GM21717 (cell line): Measurements from ENCODE around the gene MTREX.

Source experiments
- ATAC-seq: cut with Tn5 transposase; IDR thresholded peaks from one replicate; pipeline ENCODE4 v1.9.1; 2021; ENCODE audit warnings: mild to moderate bottlenecking, moderate library complexity; ENCODE audit not compliant: unreplicated experiment

The MTREX gene

GRCh38 chr5:55459572-55459971, 151.8 kb downstream of the MTREX start:
- ATAC-seq: no peak

- no peak for ATAC-seq
Measured at GRCh38 chr5:55463613-55464012, 155.8 kb downstream of the MTREX start.

- ATAC-seq: no peak
Measured at GRCh38 chr5:55467862-55468551, 160.2 kb downstream of the MTREX start.

GRCh38 chr5:55469839-55470238, 162.1 kb downstream of the MTREX start:
- ATAC-seq: no peak

GRCh38 chr5:55470282-55470681, 162.5 kb downstream of the MTREX start:
- no peak for ATAC-seq

- ATAC-seq: no peak
Measured at GRCh38 chr5:55471468-55471867, 163.7 kb downstream of the MTREX start.

GRCh38 chr5:55472642-55473041, 164.9 kb downstream of the MTREX start:
- no peak for ATAC-seq
